Smooth muscle cell (in vitro differentiated cells): ENCODE measurements around the gene GJB5. TPM values are rescaled to one million over a fixed set of nuclear protein-coding genes. Genes with fewer than 3 reads are reported as not detected.

Experiments used
- DNase-seq: peaks from one replicate; lab custom pipeline; 2025; ENCODE audit not compliant: unreplicated experiment; lab: John Stamatoyannopoulos, UW
- H2AFZ ChIP-seq: fragments of 200-600 bp; sonication (generic); 2 replicates; pipeline ENCODE4 v1.6.0; 2016; ENCODE audit warnings: antibody characterized with exemption, low read depth, mild to moderate bottlenecking
- H3F3A ChIP-seq: fragments of 200-600 bp; sonication (generic); 2 replicates; pipeline ENCODE4 v1.6.0; 2017; ENCODE audit warnings: antibody characterized with exemption, low read depth
- H3K27ac ChIP-seq: fragments of 200-600 bp; sonication (generic); 2 replicates; pipeline ENCODE4 v1.5.1; 2016; ENCODE audit warnings: low read depth, mild to moderate bottlenecking
- H3K27me3 ChIP-seq: fragments of 200-600 bp; sonication (generic); 2 replicates; pipeline ENCODE4 v1.6.1; 2016; ENCODE audit warnings: low read depth, mild to moderate bottlenecking
- H3K36me3 ChIP-seq: fragments of 200-600 bp; sonication (generic); 2 replicates; pipeline ENCODE4 v1.5.1; 2016; ENCODE audit warnings: low read depth
- H3K4me1 ChIP-seq: fragments of 200-600 bp; sonication (generic); 2 replicates; pipeline ENCODE4 v1.5.1; 2016; ENCODE audit warnings: low read depth
- H3K4me2 ChIP-seq: fragments of 200-600 bp; sonication (generic); 2 replicates; pipeline ENCODE4 v1.6.0; 2016; ENCODE audit warnings: mild to moderate bottlenecking
- H3K4me3 ChIP-seq: fragments of 200-600 bp; sonication (generic); 2 replicates; pipeline ENCODE4 v1.5.1; 2016; ENCODE audit warnings: mild to moderate bottlenecking
- H3K79me2 ChIP-seq: fragments of 200-600 bp; sonication (generic); 2 replicates; pipeline ENCODE4 v1.6.0; 2016; ENCODE audit warnings: low read depth, mild to moderate bottlenecking
- H3K9ac ChIP-seq: fragments of 200-600 bp; sonication (generic); 2 replicates; pipeline ENCODE4 v1.6.0; 2016; ENCODE audit warnings: low read depth
- H3K9me3 ChIP-seq: fragments of 200-600 bp; sonication (generic); replicated peaks from 2 replicates; pipeline ENCODE4 v1.5.1; 2016; ENCODE audit warnings: low read depth
- H4K20me1 ChIP-seq: fragments of 200-600 bp; sonication (generic); 2 replicates; pipeline ENCODE4 v1.6.0; 2016; ENCODE audit warnings: low read depth
- WGBS: methylation state at CpG from one replicate; pipeline ENCODE4 v1.1.7; 2016; ENCODE audit warnings: low lambda C conversion rate; 5-methylcytosine and 5-hydroxymethylcytosine counted together
- polyA plus RNA-seq: library from polyadenylated mRNA; unstranded; fragments of >200 nt; fragmentation: Nextera tagmentation; extraction: Ambion mirVana; gene quantifications from 2 replicates; pipeline ENCODE4 v1.2.1, GENCODE V29; 2016
- total RNA-seq: library from RNA; depleted of rRNA; stranded (reverse); fragments of >200 nt; gene quantifications from 2 replicates; pipeline ENCODE4 v1.2.3, GENCODE V29; 2014
- TF ChIP-seq, protein P1 (sequence below): fragments of 200-600 bp; sonication (generic); IDR thresholded peaks from 2 replicates; pipeline ENCODE4 v1.5.1; 2017; ENCODE audit warnings: borderline replicate concordance, mild to moderate bottlenecking, antibody characterized with exemption; ENCODE audit not compliant: insufficient read depth, poor library complexity, severe bottlenecking

Gene GJB5
- total and polyA plus RNA-seq, 2 experiments from 2014 or later = 2.5 to 8.8 TPM

DNA sequence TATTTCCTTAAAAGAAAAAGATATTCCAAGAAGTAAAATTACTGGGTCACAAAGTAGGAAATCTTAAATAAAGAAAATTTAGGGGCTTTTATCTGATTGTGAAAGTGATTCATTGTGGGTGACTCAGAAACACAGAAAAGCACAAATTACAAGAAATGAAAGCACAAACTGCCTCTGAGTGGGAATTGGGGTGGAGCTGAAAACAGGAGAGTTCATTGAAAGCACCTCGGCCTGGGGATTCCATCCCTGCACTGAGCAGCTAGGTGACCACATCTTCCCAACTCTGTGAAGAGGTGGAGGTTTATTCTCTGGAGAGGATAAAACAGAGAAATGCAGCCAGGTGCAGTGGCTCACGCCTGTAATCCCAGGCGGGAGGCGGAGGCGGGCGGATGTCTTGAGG lies 45.4 kb downstream of the GJB5 start:
- TF ChIP-seq, protein P1, sequence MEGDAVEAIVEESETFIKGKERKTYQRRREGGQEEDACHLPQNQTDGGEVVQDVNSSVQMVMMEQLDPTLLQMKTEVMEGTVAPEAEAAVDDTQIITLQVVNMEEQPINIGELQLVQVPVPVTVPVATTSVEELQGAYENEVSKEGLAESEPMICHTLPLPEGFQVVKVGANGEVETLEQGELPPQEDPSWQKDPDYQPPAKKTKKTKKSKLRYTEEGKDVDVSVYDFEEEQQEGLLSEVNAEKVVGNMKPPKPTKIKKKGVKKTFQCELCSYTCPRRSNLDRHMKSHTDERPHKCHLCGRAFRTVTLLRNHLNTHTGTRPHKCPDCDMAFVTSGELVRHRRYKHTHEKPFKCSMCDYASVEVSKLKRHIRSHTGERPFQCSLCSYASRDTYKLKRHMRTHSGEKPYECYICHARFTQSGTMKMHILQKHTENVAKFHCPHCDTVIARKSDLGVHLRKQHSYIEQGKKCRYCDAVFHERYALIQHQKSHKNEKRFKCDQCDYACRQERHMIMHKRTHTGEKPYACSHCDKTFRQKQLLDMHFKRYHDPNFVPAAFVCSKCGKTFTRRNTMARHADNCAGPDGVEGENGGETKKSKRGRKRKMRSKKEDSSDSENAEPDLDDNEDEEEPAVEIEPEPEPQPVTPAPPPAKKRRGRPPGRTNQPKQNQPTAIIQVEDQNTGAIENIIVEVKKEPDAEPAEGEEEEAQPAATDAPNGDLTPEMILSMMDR = no peak
- Histone ChIP-seq H2AFZ (no peak overlapping the region), H3F3A (no peaks in the 10 kb centered on the region), H3K4me3 (no peak overlapping the region), H3K27ac (no peak overlapping the region), H3K4me1 (no peaks in the 10 kb centered on the region), H4K20me1 (no peaks in the 10 kb centered on the region), H3K79me2 (no peaks in the 10 kb centered on the region), H3K9me3 (no peaks in the 10 kb centered on the region), H3K4me2 (no peak overlapping the region), H3K9ac (no peak overlapping the region), H3K36me3 (no peaks in the 10 kb centered on the region), H3K27me3 (no peaks in the 10 kb centered on the region)
- no peak for DNase-seq
- 89% methylated on average over 6 of the region's 6 CpGs for WGBS

DNA sequence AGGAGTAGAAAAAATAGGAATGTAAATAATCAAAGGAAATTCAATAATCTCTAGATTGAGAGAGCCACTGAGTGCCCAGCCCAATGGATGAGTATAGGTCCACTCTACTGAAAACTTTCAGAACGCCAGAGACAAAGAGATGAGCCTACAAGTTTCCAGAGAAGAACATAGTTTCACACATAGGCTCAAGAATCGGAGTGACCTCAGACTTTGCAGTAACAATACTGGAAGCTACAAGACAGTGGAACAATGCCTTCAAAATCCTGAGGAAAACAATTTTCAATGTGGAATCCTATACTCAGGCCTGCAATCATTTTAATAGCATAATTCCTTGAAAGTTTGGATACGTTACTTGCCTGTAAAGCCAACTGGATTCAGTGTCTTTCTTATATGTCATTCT lies 48.9 kb downstream of the GJB5 start:
- no peak overlapping the region for H3K4me2 ChIP-seq
- WGBS = 91% methylated on average over 3 of the region's 3 CpGs
- peaks cover 9% of the 10 kb centered on the region for H4K20me1 ChIP-seq
- no peaks in the 10 kb centered on the region for H3K4me1 ChIP-seq
- H2AFZ ChIP-seq = no peak overlapping the region
- no peak for DNase-seq
- H3K27ac ChIP-seq = no peak overlapping the region
- H3K4me3 ChIP-seq = no peak overlapping the region
- no peaks in the 10 kb centered on the region for H3K27me3 ChIP-seq
- no peaks in the 10 kb centered on the region for H3K36me3 ChIP-seq
- no peak overlapping the region for H3K9ac ChIP-seq
- H3K9me3 ChIP-seq = no peaks in the 10 kb centered on the region
- H3F3A ChIP-seq = no peaks in the 10 kb centered on the region
- TF ChIP-seq, protein P1 = no peak
- no peaks in the 10 kb centered on the region for H3K79me2 ChIP-seq

DNA sequence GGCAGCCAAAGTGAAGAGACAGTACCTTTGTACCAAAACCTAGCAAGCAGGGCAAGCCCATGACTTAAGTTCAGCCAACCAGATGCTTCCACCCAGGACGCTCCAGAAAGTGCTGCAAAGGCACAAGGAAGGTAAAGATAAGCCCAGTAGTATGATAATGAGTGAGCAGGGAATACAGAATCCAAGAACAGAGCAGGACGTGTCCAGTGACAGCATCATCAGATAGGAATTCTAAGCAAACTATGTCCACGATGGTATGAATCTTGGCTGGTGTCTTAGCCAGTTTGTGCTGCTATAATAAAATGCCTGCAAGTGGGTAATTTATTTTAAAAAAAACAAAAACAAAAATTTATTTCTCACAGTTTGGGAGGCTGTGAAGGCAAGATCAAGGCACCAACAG lies 51.5 kb downstream of the GJB5 start:
- no peak overlapping the region for H3K4me2 ChIP-seq
- H3K9ac ChIP-seq = no peak overlapping the region
- H3K9me3 ChIP-seq = no peaks in the 10 kb centered on the region
- no peaks in the 10 kb centered on the region for H3F3A ChIP-seq
- H3K36me3 ChIP-seq = no peaks in the 10 kb centered on the region
- no peaks in the 10 kb centered on the region for H3K27me3 ChIP-seq
- H4K20me1 ChIP-seq = peaks cover 16% of the 10 kb centered on the region
- WGBS = 36% methylated on average over 3 of the region's 3 CpGs
- no peak for DNase-seq
- no peaks in the 10 kb centered on the region for H3K79me2 ChIP-seq
- H3K4me1 ChIP-seq = no peaks in the 10 kb centered on the region
- TF ChIP-seq, protein P1 = no peak
- no peak overlapping the region for H3K4me3 ChIP-seq
- H3K27ac ChIP-seq = no peak overlapping the region
- no peak overlapping the region for H2AFZ ChIP-seq

Other genes with a start within 250 kb of the GJB5 start
- 0.67 and 0.85 TPM in 2 replicates for gene GJB4, start 4.7 kb downstream of the GJB5 start, total RNA-seq
- 0.39 TPM in 1 of 2 replicates, not detected in the other for gene GJB4, start 4.7 kb downstream of the GJB5 start, polyA plus RNA-seq
- 5.6 and 10.0 TPM in 2 replicates for gene GJB3, start 26.2 kb downstream of the GJB5 start, total RNA-seq
- gene GJB3, start 26.2 kb downstream of the GJB5 start, polyA plus RNA-seq = 2.9 and 13.1 TPM in 2 replicates
- gene GJA4, start 38.0 kb downstream of the GJB5 start, total RNA-seq = not detected in 2 replicates
- 0.35 TPM in 1 of 2 replicates, not detected in the other for gene GJA4, start 38.0 kb downstream of the GJB5 start, polyA plus RNA-seq
- gene SMIM12, start 104.7 kb downstream of the GJB5 start, total RNA-seq = 16.5 and 17.6 TPM in 2 replicates
- gene SMIM12, start 104.7 kb downstream of the GJB5 start, polyA plus RNA-seq = 44.8 and 48.6 TPM in 2 replicates
- gene DLGAP3, start 174.6 kb downstream of the GJB5 start, total RNA-seq = not detected in 2 replicates
- gene DLGAP3, start 174.6 kb downstream of the GJB5 start, polyA plus RNA-seq = not detected in 2 replicates
- 61.2 and 62.0 TPM in 2 replicates for gene TMEM35B, start 230.3 kb downstream of the GJB5 start, total RNA-seq
- gene TMEM35B, start 230.3 kb downstream of the GJB5 start, polyA plus RNA-seq = 75.1 and 75.7 TPM in 2 replicates